Amniotic epithelial cell (primary cell): ENCODE data around the gene RPL39L.
"Not testable (repeated sequence)": the region's sequence is repeated elsewhere in the genome, so short reads cannot be mapped to it uniquely, and the experiment has no call there.

Experiments used
- DNase-seq: peaks from one replicate; pipeline ENCODE4 v3.0.0-alpha.2; 2010; ENCODE audit warnings: low read depth

The RPL39L gene

DNA sequence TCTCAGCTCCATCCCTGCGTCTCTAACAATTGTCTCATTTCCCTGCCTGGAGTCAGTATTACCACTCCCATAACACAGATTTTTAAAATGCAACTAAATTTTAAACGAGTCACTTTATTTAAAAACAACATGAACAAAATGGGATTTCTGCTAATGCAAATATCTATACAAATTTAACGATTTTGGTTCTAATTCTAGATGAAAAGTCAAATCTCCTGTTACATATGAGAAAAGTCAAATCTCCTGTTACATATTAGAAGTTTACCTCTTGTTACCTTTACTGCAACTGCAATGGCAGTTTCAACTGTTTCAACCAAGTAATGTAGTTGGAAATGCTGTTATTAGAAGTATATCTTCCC is 578 bp upstream of the RPL39L start:
- no peak for DNase-seq

DNA sequence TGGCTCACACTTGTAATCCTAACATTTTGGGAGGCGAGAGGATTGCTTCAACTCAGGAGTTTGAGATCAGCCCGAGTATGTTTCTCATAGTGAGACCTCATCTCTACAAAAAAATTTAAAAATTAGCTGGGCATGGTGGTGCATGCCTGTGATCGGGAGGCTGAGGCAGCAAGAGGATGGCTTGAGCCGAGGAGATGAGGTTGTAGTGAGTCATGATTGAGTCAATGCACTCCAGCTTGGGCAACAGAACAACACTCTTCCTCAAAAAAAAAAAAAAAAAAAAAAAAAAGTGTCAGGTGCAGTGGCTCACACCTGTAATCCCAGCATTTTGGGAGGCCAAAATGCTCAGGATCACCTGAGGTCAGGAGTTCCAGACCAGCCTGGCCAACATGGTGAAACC is 2.4 kb downstream of the RPL39L start:
- DNase-seq: peak; percentile 61

DNA sequence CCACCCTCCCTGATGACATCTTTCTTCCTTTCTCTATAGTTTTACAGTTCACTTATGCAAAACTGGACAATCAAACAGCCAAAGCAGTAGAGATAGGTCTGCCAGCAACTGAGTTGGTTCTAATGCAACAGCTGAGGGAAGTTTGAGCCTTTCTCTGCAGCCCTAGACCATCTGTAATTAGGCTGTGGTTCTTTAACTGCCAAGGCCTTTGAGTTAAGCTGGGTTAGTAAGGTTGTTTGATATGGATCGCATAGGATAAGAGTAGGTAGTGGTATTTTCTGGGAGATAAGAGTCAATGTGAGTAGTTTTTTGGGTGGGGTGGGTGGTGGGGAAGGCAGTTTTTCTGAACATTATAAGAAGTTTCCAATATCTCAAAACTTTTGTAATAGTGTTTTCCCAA is 3.0 kb downstream of the RPL39L start:
- no peak for DNase-seq

DNA sequence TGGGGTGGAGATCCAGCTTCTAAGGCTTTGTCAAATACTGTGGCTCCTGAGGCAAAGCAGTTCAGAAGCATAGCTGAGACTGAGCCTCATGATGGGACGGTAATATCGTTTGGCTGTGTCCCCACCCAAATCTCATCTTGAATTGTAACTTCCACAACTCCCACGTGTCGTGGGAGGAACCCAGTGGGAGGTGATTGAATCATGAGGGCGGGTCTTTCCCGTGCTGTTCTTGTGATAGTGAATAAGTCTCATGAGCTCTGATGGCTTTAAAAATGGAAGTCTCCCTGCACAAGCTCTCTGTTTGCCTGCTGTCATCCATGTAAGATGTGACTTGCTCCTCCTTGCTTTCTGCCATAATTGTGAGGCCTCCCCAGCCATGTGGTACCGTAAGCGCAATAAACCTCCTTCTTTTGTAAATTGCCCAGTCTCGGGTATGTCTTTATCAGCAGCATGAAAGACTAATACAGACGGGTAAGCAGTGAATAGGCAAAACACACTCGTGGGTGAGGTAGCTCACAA is 4.1 kb downstream of the RPL39L start:
- not testable (repeated sequence) for DNase-seq

DNA sequence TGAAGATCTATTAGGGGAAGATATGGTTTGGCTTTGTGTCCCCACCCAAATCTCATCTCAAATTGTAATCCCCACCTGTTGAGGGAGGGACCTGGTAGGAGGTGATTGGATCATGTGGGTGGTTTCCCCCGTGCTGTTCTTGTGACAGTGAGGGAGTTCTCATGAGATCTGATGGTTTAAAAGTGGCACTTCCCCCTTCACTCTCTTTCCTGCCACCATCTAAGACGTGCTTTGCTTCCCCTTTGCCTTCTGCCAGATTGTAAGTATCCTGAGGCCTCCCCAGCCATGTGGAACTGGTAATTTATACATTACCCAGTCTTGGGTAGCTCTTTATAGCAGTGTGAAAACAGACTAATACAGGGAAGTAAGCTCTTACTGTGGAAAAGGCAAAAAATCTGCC is 6.1 kb downstream of the RPL39L start:
- DNase-seq: not testable (repeated sequence)

DNA sequence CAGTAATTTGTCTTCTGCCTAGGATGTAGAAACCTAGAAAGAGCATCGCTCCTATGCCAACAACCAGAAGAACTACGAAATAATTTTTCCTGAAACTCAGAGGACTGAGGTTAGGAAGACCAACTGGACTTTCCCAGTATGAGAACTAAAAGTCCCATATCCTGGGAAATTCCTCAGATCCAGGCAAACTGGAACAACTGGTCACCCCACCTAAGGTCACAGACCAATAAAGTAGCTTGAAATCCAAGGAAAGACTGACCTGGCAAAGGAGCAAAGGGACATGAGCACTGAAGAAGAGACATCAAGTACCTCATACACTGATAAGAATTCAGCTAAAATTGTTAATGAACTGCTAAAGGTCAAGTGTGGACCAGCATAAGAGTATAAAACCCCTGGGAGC is 6.6 kb downstream of the RPL39L start:
- DNase-seq: no peak

DNA sequence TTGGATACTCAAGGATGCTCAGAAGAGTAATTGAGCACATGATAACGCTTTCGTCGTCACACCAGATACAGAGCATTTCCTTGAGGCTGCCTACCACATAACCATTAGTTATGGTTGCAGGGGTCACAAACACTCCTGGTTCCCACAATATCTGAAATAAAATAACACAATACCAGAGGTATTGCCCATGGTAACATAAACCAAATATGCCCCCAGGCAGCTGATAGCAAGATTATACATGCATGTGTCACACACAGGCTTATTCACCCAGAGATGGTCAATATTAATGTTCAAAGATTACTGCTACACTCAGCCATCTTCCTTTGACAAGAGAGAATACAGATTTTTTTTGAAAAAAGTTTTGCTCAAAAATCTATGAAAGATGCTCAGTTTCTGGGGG is 7.3 kb downstream of the RPL39L start:
- DNase-seq: no peak

DNA sequence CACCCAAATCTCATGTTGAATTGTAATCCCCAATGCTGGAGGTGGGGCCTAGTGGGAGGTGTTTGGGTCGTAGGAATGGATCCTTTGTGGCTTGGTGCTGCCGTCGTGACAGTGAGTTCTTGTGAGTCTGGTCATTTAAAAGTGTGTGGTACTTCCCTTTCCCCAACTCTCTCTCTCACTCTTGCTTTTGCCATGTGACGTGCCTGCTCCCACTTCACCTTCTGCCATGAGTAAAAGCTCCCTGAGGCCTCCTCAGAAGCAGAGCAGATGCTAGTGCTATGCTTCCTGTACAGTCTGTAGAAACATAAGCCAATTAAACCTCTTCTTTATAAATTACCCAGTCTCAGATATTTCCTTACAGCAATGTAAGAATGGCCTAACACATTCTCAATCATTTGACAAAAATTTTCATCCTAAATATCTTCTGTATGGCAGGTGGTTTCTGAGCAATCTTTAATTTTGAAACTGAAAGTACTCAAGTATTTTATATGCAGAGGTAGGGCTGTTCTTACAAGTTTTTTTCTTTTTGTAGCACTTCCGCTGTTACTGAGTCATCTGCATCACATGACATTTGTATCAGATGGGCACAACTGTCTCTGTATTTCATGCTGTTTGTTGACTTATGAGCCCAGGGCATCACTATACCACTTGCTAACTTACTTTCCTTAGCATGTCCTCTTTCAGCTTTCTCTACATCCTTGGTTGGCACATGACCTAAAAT is 8.8 kb downstream of the RPL39L start:
- peak; percentile 78 for DNase-seq

DNA sequence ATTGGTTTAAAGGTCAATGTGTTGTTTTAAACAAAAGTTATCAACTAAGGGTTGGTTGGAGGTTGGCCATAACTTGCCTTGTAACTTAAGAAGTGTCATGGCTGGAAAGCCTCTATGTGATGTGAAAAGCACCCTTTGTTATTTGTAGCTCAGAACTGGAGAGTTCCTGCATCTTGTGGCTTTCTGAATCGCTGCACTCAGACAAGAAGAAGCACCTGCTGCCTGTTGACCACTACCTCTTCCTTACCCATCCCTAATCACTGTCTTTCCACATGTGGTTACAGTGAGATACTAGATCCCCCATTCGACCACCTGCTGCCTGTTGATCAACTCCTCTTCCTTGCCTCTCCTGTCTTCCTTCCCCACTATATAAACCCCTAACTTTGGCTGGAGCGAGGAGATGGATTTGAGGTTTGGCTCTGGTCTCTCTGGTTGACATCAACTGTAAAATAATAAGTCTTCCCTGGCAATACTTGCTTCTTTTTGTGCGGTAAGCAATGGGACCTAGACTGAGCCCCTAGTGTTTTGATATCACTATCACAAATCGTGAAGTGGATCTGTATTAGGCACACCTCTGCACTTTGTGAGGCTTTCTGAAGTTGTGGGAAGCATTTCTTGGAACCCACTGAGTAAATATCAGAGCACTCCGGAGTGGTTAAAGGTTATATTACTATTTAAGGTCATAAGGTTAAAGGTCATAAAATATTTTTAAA is 13.8 kb downstream of the RPL39L start:
- no peak for DNase-seq

DNA sequence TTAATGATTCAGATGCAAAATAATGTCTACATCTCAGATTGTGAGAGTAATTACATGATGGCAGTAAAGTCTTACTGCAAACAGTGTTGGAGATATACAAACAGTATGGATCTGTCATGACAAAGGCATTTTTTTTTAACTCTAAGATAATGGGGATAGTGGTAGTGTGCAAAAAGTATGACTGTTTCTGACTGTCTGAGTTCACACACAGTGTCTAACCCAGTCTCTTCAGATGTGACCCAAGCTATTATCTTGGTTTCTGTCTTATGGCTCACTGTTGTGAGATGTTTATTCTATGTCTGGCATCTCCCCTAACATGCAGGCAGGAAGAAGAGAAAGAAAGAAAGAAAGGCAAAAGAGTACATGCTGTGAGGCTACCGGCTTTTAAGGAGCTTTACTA is 17.0 kb downstream of the RPL39L start:
- no peak for DNase-seq

DNA sequence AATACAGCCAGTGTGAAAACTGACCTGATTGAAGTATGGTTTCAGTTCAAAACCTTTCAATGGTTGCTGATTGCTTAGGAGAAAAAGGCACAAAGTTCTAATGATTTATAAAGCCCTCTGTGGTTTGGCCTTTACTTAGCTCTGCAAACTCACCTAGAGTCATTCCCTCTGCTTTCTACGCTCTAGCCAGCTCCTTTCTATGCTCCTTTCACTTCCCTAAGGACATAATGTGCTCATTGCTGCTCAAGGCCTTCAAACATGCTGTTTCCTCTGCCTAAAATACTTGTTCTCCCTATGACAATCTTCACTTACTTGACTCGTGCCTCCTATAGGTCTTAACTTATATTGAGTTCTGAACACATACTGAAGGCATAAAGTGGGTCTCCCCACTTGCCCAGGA is 19.0 kb downstream of the RPL39L start:
- no peak for DNase-seq

DNA sequence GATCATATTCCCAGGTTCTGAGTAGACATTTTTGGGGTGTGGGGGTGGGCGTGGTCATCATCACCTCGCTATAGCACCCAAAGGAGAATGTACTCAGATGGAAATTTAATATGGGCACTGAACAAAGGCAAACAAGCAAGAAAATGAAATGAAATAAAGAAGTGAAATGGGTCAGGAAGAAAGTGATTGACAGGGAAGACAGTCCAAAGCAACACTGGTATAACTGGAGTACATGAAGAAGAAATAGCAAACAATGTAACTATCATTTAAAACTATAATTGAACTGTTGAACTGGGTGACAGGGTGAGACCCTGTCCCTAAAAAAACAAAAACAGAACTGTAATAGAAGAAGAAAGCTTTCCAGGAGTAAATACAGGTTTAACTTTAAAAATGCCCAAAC is 24.8 kb downstream of the RPL39L start:
- no peak for DNase-seq

DNA sequence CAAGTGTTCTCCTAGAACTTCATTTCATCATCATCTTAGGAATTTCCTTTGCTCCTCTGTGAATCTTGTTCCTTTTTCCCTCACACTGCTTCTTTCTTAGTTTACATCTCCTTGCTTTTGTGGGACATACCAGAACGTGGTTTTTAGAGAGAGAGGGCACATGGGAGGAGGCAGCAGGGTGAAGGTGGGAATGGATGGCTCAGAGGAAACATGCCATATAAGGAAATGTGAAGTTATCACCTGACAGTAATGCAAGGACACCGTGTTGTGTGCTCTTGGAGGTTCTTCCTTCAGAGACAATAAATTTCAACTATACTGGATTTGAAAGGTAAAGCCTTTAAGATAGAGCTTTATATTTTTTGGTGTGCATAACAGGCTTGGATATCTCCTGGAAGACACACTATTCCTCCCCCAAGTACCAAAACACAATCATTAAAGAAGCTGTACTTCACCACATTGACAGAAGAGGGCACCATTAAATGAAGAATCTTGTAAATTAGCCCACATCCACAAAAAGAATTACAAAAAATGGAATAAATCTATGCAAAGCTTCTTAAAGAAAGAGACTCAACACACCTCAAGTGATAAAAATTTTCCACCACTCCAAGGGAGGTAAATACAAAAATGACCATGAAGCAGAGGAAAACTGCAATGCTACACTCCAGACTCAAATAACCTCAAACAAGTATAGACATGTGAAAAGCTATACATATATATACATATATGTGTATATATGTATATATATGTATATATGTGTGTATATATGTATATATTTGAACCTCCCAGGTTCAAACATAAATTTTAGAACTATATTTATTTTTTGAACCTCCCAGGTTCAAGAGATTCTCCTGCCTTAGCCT is 26.1 kb downstream of the RPL39L start:
- peak; percentile 31 for DNase-seq

DNA sequence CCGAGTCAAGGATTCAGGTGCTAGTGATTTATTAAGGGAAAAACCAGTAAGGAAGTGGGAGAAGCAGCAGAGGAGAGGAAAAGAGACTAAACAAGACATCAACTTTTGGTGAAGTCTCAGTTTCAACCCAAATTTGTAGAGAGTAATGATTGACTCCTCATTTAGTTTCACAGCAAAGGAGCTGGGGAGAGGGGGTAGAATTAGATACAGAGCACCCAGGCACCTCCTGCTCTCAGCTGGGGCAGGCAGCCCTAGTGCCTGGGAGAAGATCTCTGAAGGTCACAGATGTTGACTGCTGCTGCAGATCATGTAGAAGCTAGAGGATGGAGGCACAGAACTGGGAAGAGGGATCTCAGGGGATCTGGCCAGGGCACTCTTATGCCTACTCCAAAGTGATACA is 29.1 kb downstream of the RPL39L start:
- no peak for DNase-seq

DNA sequence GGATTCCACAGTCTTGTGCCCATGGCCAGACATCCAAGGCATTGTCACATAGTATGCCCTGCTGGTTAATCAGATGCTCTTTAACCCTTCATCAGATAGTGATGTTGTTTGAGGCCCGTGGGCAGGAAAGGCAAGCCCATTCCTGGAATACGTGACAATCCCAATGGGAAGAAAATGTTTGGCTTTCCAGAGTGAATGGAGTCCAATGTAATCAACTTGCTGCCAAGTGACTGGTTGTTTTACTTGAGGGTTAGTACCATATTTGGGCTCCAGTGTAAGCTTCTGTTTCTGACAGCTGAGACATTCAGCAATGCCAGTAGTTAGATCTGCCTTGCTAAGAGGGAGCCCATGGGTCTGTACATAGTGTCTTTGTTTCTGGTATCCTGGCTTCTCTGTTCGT is 31.3 kb downstream of the RPL39L start:
- no peak for DNase-seq

DNA sequence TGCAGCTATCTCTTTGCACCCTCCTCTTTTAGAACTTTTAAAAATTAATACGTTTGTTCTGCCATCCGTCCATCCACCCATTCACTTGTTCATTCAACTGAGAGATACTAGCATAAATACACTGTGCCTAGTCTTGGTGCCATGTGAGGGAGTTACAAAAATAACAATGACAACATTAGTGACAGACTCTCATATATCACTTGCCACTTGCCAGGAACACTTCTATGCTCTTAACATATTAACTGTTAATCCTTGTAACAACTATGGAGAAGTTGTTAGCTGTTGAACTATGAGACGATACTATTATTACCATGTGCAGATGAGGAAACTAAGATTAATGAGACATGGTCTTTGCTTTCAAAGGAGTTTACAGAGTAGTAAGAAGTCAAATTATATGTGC is 33.6 kb downstream of the RPL39L start:
- no peak for DNase-seq

DNA sequence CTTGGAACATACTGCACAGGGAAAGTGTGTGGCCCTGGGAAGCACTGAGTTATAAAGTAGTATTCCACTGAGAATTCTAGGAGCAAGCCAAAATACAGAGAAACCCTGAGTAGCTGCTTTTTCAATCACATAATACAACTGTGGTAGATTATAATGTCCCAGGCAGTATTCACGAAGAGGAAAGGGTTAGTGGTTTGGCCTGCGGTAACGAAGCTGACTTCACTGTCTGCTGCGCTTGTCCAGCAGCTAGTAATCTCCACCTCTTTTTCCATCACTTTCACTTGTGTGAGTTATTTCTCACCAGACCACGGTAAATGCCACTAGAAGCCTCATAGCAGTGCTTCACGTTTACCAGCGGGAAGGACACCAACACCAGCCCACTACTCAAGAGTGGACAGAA is 34.4 kb downstream of the RPL39L start:
- peak; percentile 35 for DNase-seq

DNA sequence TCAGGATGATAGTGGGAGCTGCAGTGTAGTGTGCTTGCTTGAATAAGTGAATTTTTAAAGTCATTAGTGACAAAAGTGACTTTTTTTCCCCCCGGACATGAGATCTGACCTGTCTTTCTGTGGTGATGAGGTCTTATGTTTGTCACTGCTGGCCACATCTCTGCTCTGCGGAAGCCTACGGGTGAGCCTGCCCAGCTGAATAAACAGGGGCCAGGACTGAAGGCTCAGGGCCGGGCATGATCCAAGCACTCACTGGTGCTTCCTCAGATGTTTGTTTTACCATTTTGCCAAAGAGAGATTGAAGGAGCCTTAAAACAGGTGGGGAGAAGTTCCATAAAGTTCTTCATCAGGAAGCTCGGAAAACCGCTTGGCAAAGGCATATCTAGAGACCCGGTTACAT is 35.0 kb downstream of the RPL39L start:
- DNase-seq: no peak

DNA sequence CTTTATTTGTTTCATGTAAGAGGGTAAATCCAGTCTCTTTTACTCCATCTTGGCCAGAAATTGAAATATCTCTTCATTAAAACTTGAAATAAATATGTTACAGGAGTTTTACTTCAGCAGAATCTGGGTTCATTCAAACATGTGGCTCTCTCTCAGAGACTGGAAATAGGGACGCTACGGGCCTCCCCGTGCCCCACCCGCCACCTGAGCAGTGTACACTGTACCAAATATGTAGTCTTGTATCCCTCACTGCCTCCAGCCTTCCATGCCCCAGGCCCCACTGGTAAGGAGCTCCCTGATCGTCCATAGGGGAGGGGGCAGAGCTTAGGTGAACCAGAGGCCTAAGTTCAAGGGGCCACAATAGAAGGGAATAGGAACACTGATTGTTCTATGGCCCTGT is 36.0 kb downstream of the RPL39L start:
- no peak for DNase-seq

DNA sequence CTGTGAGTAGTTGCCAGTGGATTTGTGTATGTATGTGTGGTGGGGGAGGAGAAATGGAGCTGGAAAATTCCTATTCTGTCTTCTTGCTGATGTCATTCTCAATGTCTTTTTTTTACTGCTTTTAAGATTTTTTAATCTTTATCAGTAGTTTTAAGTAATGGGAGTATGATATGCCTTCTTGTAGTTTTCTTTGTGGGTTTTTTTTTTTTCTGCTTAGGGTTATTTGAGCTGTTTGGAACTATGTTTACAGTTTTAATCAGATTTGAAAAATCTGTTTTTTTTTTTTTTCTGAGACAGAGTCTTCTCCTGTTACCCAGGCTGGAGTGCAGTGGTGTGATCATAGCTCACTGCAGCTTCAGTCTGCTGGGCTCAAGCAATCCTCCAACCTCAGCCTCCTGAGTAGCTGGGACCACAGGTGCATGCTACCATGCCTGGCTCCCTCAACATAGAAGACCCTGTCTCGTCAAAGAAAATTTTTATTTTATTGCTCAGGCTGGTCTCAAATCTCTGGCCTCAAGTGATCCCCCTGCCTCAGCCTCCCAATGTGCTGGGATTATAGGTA is 37.1 kb downstream of the RPL39L start:
- DNase-seq: no peak

DNA sequence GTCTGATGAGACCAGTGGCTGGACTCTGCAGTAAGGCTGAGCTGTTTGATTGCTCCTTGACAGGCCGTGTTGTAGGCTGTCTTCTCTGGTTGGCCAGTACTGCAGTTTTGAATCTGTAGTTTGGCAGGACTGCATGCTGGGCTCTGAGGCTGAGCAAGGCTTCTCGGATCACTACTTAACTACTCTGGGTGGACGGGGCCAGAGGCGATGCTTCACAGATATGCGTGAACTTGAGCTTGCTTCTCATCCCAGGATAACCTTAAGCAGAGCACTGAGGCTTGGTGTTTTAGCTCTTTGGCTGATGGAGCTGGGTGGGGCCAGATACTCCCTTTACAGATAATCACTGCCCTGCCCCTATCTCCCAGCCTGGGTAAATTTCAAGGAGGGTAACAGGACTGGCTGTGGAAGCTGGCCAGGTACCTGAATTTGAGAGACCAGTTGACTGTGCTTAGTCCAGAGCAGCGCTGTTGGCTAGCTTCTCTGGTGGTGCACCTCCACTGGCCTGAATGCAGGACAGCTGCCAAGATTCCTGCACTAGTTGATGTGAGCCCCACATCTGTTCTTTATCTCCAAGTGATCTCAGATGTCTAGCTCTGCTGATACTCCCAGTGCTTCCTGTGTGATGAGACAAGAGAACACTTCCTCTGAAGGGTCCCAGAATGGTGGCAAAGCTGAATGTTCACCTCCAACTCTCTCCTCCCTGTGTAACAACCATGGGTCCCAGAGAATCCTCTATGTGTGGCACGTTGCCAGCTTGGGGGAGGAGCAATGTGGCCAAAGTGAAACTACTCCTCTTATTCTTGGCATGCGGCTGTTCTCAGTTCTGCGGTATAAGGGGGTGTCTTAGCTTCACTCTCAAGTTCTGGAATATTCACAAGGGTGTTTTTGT is 37.9 kb downstream of the RPL39L start:
- DNase-seq: peak; percentile 97
